ENCODE results near the gene DHRS3. TPM values are rescaled to one million over a fixed set of nuclear protein-coding genes. Genes with fewer than 3 reads are reported as not detected.

Gene DHRS3
- total RNA-seq, 1 donor from 2014 or later, result 41.8 TPM

DNA sequence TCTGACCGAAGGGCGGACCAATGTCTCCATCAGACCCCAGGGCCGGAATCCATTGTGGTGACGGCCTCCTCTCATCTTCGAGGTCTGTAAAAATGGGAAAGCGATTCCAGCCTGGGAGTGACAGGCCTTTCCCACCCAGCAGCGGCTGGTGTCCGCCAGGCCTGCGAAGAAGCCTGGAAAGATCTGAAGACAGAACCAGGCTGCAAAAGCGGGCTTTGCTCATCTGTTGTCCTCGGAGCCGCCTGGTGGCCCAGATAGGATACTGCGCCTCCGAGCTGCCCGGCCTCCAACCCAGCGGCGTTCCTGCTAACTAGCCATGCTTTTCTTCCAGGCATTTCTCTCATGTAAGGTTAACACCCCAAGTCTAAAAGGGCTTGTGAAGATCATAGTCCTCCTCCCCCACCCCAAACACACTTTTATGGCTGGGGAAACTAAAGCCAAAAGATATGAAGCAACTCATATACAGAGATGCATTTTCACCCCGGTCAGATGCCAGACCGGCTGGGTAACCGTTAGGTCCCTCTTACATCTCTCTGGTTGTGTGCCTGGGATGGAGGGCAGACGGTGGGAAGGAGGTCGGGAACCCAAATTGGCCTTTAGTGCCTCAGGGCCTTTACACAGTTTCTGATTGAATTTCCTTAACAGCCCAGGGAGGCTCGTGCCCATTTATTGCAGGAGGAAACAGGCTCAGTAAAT, 1.9 kb upstream of the DHRS3 start:
- intact Hi-C loops (cut with DNase I), result loop anchor here (1.0 to 5.0 kb wide), 8 partner anchors 63 to 348 kb away; no protein-coding TSS in a partner anchor
- peak; percentile 92 for DNase-seq (ENCODE audit: low spot score)

DNA sequence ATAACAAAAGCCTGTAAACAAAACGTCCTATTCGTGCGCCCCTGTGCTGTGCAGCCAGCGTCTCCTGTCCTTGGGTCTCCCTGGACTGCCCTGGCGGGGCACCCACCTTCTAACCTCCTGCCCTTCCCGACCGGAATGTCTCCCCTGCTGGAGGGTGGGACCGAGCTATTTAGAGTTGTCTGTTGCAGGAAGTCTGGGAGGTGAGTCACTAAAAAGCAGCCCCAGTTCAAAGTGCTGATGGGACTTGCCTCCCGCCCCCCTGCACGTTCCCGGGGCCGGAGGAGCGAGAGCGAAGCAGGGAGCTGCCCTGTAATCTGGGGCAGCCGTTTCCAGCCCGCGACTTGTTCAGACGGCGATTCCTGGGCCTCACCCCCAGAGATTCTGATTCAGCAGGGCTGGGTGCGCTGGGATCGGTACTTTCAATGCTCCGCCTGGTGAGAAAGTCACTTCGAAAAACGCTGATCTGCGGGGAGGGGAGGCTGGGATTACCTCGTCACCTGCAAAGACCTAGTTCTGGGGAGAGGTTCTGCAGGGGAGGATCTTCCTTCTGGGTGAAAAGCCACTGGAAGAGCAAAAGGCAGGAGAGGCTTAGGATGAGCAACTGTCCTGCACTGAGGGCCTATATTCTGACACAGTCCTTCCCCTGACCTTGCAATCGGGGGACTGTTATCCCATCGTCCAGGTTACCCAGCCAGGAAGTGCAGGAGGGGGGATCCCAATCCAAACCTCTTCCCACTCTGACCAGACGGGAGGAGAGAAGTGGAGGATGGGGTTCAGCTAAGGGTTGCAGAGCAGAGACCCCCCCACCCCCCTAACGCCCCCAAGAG, 1.2 kb upstream of the DHRS3 start:
- intact Hi-C loops (cut with DNase I), result loop anchor here (1.0 to 5.0 kb wide), 8 partner anchors 23 to 305 kb away; no protein-coding TSS in a partner anchor
- peak; percentile 92 for DNase-seq (ENCODE audit: low spot score)

DNA sequence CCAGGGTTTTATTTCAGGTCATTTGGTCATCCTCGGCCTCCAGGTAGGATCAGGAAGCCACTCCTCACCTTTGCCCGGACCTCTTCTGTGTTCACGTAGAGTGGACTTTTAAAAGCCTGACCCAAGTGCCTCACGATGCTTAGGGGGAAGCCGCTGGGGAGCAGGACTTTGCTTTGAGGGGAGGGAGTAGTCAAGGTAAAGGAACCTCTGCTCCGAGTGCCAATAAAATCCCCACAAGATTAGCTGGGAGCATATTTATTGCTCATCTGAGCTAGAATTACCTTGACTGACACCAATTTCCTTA, 603 bp upstream of the DHRS3 start:
- intact Hi-C loops (cut with DNase I), result loop anchor here (1.0 to 5.0 kb wide), 5 partner anchors 22 to 281 kb away; no protein-coding TSS in a partner anchor
- DNase-seq (ENCODE audit: low spot score), result no peak

DNA sequence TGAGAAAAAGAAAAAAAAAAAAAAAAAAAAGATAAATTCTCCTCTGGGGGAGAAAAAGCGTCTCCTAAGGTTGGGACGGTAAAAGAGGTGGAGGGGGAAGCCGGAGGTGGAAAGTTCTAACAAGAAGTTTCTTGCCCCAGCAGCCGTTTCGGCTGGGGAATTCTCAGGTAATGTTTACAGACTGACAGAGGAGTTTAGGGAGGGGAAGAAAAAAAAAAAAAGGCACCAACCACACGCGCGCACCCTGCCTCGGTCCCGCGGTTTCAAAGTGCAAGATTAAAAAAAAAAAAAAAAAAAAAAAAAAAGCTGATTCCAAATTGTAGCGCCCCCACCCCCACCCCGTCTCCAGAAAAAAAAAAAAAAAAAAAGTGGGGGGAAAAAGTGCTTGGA, 504 bp downstream of the DHRS3 start:
- intact Hi-C loops (cut with DNase I), result loop anchor here (5.0 kb wide), 3 partner anchors 155 to 280 kb away; no protein-coding TSS in a partner anchor
- DNase-seq (ENCODE audit: low spot score), result no peak

DNA sequence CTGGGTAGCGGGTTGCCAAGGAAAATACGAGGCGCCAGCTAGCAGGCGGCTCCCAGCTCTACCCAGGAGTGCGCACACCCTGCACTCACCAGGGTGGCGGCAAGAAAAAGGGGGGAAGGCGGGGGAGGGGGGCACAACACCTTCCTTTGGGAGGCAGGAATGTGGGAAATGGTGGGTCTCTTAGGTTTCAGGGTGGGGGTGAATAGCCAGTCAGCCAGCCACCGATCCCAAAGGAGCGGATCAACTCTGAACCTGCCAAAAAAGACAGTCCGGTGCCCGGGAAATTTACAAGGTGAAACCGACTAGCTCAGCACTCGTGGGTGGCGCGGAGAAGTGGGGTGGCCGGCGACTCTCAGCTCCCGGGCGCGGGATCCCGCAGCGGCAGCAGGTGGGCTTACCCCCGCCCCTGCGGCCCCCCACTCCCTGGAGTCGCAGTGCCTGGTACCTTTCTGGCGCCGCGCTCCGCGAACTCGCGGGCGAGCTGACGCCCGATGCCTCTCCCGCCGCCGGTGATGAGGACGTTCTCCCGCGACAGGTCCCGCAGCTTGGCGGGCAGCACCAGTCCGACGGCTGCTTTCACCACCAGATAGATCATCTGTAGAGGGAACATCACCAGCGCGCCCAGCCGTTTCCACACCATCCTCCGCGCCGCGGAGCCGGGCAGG, 1.2 kb downstream of the DHRS3 start:
- intact Hi-C loops (cut with DNase I), result loop anchor here (5.0 kb wide), 3 partner anchors 155 to 280 kb away; no protein-coding TSS in a partner anchor
- DNase-seq (ENCODE audit: low spot score), result no peak

DNA sequence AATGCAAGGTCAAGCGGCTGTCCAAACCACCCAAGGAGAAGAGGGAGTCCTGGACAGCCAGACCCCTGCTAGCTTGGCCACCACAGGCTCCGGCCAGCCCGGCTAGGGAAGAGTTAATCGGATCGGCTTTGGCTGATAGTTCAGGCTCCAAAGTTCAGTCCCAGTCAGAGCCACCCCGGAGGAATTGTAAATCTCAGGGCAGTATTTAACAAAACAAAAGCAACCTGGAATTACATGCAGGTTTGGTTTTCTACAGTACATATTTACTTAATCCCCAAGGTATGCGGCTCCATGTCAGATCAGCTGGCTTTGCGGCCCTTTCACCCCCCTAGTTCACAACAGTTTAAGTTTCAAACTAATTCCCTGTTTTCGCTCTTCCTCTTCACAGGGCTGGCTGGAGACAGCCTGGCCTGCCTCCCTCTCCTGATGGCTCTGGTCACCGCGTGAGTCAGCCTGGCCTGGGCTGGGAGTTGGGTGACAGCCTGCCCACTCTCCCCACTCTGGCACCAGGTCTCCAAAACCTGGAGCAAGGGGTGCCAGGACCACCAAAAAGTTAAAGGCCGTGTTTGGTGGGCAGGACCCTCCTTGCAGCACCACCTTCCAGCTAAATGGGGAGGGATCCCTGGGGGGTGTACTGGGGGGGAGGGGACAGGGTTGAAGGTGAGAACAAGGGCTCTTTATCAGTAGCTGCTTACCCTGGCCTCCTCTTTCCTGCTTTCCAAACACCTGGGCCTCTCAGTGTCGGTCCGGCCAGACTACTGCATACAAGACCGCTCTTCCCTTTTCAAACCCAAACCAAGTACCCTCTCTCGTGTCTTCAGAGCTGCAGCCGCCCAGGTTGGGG, 1.9 kb downstream of the DHRS3 start:
- peak; percentile 86 for DNase-seq (ENCODE audit: low spot score)
- intact Hi-C loops (cut with DNase I), result loop anchor here (5.0 kb wide), 3 partner anchors 154 to 279 kb away; no protein-coding TSS in a partner anchor

DNA sequence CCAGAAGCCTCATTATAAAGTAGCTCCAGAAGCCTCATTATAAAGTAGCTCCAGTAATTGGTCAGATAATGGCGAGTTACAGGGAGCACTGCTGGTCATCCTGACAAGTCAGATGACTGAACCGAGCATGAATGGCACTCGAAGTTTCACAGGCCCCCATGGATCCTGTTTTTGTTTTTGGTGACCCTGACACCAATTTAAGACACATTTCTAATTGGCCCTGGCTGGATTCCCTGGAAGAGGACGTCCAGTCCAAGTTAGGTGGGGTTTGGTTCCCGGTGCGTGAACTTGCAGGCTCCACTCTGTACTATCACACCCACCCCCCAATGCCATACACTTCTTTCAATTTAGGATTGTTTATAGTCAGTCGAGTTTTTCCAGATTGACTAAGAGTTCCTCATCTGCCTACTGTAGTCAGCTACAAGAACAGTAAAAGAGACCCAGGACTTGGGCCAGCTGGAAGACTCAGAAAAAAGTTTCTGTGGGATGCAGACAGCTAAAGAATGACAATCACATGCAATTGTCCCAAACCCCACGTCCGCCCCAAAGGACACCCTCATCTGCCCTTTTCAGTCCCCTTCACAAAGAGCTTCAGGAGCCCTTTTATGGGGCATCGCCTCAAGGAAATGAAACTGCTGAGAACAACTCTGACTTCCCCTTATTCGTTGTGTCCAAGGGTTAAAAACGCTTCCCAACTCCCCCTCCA, 2.7 kb downstream of the DHRS3 start:
- DNase-seq (ENCODE audit: low spot score), result no peak
- intact Hi-C loops (cut with DNase I), result loop anchor here (5.0 kb wide), 3 partner anchors 153 to 278 kb away; no protein-coding TSS in a partner anchor

DNA sequence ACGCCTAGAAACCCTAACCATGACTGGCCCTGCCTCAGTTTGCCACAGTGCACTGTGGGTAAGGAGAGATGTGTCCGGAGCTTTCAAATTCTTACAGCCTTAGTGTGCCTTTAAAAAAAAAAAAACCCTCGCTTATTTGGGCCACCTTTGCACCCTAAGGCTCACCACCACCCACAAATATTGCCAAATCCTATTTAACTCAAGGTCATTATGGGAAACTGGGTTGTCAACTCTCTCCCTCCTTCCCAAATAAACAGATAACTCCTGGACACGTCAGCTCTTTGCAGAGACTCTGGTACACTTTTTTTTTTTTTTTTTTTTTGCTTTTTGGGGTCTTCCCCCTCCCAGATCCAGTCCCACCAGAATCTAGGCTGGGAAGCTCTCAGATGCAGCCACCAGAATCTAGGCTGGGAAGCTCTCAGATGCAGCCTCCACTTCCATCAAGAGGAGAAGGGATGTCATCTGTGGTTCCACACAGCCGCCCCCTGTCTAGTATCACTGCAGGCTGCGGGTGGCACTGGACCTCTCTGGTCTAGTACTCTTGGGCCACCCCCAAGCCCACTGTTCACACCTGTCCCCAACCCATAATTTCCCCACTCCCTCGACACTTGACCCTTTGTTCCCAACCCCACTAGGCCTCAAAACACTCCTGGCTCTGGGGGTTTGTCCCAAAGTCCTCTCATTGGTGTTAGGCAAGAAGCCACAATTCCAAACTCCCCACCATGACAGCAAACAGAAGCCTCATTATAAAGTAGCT, 3.4 kb downstream of the DHRS3 start:
- no peak for DNase-seq (ENCODE audit: low spot score)
- intact Hi-C loops (cut with DNase I), result loop anchor here (5.0 kb wide), 3 partner anchors 152 to 277 kb away; no protein-coding TSS in a partner anchor

DNA sequence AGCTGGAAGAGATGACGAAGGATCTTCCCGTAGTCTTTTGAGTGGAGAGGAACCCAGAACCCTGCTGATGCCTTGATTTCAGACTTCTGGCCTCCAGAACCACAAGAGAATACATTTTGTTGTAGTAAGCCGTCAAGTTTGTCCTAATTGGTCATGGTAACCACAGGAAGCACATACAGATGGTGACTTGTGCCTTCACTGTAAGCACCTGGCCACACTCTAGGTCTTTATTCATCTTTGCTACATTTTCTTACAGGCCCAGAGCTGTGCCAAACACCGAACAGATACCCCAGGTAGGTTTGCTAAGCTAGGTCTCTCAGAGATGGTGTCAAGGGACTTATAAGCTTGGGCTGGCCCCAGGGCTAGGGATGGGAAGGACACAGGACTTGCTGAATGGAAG, 4.8 kb downstream of the DHRS3 start:
- intact Hi-C loops (cut with DNase I), result no loop called here
- no peak for DNase-seq (ENCODE audit: low spot score)

DNA sequence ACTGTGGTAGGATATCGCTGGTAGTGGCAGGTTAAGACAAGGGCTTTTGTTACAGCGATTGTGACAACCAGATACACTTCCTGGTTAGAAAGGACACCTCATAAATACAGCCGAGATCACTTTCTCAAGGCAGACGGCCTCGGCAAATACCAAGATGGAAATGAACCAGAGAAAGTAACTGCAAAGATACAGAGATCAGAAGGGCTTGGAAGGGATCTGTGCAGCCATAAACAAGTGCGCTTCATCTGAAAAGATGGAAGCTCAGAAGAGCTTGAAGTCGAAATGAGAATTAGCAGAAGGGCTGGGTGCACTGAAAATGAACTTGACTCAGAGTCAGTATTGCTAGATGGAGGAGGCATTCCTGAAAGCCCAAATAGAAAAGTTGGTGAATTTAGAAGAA, 7.1 kb downstream of the DHRS3 start:
- DNase-seq (ENCODE audit: low spot score), result no peak
- intact Hi-C loops (cut with DNase I), result no loop called here

DNA sequence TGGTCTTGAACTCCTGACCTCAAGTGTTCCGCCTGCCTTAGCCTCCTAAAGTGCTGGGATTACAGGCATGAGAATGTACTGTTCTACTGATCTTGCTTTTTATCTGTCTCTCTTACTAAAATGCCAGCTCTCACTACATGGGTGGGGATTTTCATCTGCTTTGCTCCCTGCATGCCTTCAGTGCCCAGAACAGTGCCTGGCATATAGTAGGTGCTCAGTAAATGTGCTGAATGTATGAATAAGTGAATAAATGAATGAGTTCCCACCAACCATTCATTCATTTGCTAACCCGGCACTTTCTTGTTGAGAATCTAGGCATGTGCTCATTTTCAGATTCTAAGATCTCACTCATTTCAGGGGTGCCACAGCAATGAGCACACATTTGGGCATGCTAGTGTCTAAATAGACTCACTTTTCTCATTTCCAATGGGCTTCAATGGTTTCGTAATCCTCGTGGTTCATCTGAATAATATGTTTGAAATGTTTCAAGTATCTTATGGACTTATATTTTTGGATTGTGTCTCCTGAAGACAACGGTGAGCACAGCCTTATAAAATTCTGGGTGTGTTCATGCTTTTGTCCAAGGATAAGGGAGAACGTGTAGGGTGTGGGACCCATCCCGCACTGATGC, 7.6 kb downstream of the DHRS3 start:
- no peak for DNase-seq (ENCODE audit: low spot score)
- intact Hi-C loops (cut with DNase I), result no loop called here

DNA sequence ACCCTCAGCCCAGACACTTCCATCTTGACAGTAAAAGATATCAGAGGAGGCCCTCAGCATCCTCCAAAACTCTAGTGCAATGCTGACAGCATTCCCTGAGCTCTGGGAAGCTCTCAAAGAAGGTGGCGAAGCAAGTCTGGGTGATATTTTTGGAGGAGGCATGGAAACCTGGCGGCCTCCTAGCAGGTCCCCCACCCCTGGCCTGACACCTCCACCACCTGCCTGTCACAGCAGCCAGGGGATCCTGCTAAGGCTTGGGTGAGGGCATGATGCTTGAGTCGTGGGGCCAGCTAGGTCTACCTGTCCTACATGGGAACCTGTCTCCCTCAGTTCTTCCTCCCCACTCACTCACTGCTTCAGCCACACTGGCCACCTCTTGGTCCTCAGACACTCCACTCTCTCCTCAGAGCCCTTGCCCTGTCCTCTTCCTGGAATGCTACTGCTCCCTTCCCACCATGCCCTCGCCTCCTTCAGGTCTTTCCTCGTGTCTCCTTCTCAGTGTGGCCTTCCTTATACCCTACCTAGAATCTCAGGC, 8.5 kb downstream of the DHRS3 start:
- intact Hi-C loops (cut with DNase I), result no loop called here
- DNase-seq (ENCODE audit: low spot score), result no peak

DNA sequence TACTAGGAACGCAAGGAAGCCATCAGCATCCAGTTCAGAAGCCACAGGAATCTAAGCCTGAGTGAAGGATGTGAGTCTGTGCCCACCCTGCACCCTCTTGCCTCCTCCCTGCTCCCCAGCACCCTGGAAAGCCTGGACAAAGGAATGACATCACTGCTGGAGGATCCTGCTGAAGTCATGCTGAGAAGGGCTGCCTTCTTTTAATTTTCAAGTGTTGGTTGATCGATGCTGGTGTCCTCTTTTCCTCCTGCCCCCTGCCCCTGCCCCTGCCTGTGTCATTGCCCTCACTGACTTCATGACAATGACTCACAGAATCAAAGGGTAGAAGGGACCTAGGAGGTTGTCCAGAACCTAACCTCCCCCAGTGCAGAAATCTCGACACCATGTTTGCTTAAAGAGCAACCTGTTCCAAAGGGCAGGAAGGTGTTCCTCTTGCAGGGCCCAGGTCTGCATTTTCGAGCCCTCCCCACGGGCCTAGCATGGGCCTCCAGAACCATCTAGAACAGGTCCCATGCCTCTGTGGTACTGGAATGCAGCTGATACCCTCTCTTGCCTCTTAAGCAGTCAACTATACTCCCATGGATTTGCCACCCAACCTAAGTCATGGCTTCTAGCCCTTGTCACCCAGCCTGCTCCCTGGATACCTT, 9.6 kb downstream of the DHRS3 start:
- intact Hi-C loops (cut with DNase I), result no loop called here
- DNase-seq (ENCODE audit: low spot score), result no peak

DNA sequence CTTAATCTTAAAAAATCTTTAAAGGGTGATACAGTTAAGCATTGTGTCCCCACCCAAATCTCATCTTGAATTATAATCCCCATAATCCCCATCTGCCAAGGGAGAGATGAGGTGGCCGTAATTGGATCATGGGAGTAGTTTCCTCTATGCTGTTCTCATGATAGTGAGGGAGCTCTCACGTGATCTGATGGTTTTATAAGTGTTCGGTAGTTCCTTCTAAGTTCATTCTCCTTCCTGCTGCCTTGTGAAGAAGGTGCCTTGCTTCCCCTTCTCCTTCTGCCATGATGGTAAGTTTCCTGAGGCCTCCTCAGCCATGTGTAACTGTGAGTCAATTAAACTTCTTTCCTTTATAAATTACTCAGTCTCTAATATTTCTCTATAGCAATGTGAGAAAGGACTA, 10.7 kb downstream of the DHRS3 start:
- DNase-seq (ENCODE audit: low spot score), result no peak
- intact Hi-C loops (cut with DNase I), result no loop called here

DNA sequence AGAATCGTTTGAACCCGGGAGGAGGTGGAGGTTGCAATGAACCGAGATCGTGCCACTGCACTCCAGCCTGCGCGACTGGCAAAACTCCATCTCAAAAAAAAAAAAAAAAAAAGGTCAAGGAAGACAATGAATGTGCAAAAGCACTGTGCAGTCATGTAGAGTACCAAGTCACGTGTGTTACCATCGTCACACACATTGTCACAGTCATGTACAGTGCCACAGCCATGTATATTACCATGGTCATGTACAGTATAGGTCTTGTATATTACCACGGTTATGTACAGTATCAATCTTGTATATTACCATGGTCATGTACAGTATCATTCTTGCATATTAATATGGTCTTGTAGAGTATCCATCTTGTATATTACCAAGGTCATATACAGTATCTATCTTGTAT, 13.0 kb downstream of the DHRS3 start:
- DNase-seq (ENCODE audit: low spot score), result no peak
- intact Hi-C loops (cut with DNase I), result no loop called here

DNA sequence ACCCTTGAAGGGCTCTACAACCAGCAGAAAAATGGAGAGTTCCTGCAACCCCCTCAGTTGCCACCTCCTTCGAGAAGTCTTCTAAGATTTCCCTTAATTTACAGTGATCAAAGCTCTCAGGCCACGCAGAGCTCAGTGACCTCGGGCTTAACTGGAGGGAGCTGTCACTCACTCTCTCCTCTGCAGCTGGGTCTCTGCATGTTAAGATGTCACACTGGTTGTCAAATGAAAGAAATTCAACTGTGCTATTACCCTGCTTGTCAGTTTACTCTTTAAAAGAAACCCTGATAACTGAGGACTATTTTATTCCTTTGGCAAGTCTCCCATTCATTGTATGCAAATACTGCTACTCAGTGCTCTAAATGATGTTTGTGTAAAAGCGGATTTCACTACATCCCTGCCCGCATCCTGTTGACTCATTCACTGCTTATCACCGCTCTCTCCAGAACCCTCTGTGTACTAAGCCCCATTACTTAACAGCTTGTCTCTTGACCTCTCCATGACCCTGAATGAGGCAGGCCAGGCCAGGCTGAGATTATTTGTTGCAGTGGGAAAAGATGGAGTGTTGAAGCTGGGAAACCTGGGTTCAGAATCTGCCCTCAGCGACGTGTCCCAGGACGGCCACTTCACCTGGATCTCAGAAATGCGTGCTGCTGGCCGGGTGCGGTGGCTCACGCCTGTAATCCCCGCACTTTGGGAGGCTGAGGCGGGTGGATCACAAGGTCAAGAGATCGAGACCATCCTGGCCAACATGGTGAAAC, 13.7 kb downstream of the DHRS3 start:
- intact Hi-C loops (cut with DNase I), result no loop called here

More for the DNA sequence above, 13.7 kb downstream of the DHRS3 start:
- no peak for DNase-seq (ENCODE audit: low spot score)
